DOHH2 (cell line): Measurements from ENCODE around the gene HES2.
"Not testable (repeated sequence)": the region's sequence is repeated elsewhere in the genome, so short reads cannot be mapped to it uniquely, and the experiment has no call there.

ENCODE experiments used
- CTCF ChIP-seq: fragments of 200-600 bp; sonication (generic); IDR thresholded peaks from one replicate; pipeline ENCODE4 v1.5.1; 2014; ENCODE audit warnings: antibody characterized with exemption, mild to moderate bottlenecking, low read depth, low read length; ENCODE audit not compliant: poor library complexity, severe bottlenecking
- EZH2phosphoT487 ChIP-seq: fragments of 200-600 bp; sonication (generic); IDR thresholded peaks from 2 replicates; pipeline ENCODE4 v1.6.1; 2017; ENCODE audit warnings: borderline replicate concordance, mild to moderate bottlenecking, antibody characterized with exemption, low read length, moderate library complexity, mixed read lengths

DNA sequence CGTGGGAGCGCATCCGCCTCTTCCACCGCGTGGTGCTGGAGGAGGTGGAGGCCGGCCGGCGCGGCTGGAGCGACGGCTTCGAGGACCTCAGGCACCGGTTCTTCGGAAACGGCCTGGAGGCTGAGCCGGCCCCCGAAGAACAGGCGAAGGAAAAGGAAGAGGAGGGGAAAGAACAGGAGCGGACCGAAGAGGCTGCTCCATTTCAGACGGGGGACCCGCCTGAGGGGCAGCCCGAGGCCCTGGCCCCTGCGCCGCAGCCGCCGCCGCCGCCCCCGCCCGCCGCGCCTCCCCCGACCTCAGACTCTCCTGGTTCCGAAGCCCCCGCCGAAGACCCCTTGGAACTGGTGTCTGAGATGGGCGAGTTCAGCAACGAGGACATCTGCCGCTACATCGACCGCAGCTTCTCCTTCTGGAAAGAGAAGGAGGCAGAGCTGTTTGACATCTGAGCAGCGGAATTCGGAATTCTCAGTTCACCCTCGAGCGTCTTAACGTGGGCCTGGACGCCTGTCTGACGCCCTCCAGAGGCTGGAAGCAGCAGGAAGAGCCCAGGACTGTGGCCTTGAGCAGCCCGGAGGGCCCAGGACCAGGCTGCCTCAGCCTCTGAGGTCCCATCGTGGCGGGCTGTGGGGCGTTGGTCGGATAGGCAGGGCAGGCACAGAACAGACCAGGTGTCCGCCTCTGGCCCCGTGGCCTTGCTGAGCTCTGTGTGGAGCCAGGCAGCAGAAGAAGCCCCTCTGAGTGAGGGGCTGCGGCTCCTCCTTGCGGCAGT lies 36.2 kb upstream of the HES2 start:
- TF ChIP-seq CTCF, EZH2phosphoT487: not testable (repeated sequence)
